HG03521 (cell line): Measurements from ENCODE around the gene RWDD1.

Experiments
- ATAC-seq: cut with Tn5 transposase; IDR thresholded peaks from one replicate; pipeline ENCODE4 v1.9.1; 2021; ENCODE audit warnings: mild to moderate bottlenecking, moderate library complexity; ENCODE audit not compliant: unreplicated experiment

The RWDD1 gene

DNA sequence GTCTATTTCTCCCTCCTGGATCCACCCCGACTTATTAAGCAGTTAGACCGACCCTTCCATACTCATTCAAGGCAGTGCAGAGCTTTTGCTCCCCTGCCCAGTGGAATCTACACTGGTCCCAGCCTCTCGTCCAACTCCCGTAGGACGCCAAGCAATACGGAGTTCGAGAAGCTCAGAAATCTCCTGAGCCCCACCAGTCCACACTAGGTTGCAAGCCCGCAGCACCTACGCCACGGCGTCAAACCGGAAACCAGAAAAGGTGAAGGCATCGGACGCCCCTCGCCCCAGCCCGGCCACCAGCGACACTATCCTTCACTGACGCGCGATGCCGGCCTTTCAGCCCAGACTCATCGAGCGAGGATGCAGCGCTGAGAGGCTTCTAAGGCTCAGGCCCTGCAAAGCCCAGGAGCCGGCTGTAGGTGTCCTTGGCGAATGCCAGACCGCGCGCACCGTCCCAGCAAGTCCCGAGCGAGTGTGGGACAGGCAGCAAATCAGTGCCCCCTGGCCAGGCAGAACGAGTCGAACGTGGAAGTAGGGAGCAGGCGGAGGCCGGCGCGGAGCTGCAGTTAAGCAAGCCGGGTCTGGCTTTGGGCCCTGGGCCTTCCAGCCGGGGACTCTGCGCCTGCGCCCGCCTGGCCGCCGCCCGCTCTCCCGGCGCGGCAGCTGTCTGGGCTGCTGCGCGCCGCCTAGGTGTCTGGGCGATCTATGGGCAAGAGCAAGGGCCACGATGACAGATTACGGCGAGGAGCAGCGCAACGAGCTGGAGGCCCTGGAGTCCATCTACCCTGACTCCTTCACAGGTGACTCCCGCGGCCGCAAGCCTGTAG is at the start of gene RWDD1:
Gene RWDD1, plus strand, starts transcription at position 649 of the 827 bp plus-strand sequence. Its CDS starts 79 bp downstream, at position 728.
- ATAC-seq, result peak; percentile 95

DNA sequence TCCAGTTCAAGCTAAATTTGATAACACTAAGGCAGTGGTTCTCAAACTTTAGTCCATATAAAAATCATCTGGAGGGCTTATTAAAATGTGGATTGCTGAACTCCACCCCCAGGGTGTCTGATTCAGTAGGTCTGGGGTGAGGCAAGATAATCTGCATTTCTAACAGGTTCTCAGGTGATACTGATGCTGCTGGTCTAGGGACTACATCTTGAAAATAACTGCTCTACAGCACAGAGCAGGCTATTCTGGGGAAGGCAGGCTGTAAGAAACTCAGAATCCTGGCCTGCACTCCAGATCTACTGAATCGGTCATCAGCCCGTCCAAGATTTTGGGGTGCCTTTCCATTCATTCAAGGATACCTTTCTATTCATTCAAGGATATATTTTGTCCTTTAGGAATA is 48.4 kb upstream of the RWDD1 start:
- no peak for ATAC-seq

DNA sequence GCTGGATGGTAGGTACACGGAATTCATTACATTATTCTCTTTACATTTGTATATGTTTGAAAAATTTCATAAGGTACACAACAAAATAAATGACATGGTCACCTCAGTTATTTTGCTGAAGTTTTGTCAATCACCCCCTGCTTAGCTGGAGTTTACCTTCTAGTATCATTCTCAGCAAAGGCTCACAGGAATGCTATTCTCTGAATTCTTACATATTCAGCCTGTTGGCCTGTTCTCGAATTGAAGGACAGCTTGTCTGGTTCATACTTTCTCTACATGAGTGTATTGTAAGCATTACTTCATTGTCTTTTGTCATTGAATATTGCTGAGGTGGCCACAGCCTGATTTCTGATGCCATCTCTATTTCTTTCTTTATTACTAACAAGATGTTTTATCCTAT is 47.1 kb upstream of the RWDD1 start:
- no peak for ATAC-seq

- ATAC-seq, result no peak
Observed at GRCh38 chr6:116528133-116528532, 43.2 kb upstream of the RWDD1 start.

- no peak for ATAC-seq
Observed at GRCh38 chr6:116528780-116529179, 42.5 kb upstream of the RWDD1 start.

GRCh38 chr6:116529466-116530290 is 41.6 kb upstream of the RWDD1 start:
- ATAC-seq, result no peak

DNA sequence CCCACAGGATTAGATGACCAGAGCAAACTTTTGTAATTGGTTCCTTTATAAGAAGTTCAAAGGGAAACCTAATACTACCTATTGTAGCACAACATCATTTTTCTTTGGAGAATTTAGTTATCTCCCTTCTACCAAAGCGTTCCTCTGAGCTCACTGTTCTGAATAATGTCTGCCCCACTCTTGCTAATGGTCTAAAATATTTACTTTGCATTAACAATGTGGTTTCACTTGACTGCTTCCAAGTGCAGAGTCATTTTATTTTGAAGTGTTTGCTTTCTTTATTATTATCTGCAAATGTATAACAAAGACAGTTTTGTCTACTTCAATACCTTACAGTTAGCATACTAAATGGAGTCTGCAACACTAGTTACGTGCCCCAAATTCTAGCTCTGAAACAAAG is 40.9 kb upstream of the RWDD1 start:
- no peak for ATAC-seq

DNA sequence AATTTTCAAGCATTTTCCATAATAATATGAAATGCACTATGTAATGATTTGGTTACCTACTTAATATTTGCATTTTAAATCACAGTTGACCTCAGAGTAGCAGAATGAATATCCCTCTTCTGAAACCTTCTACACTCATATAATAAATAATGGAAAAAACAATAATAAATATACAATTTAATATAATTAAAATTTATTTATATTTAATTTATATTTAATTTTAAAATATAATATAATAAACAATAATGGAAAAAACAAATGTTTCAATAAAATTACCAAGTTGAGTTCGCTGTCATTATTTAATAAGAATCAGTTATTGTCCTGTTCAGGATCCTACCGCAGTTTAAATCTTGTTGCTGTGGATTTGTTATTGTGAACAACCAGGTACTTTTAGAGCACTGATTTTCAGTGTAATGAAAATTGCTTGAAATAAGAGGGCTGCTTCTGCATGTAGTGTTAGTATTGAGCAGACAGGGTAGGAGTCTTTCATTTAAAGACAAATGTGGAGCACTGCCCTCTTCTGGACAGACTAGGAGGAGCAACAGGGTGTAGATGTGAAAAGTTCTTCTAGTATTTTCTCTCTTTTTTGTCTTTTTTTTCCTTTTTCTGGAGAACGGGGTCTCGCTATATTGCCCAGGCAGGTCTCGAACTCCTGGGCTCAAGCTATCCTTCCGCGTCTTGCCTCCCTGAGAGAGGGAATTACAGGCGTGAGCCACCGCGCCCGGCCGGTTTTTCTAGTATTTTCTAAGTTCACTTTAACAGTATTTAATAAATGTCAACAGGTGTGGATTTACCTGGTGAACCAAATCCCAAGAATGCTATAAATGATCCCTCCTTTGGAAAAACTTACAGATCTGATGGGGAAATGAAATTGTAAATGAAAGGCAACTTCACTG is 39.4 kb upstream of the RWDD1 start:
- peak; percentile 77 for ATAC-seq

- ATAC-seq, result no peak
Observed at GRCh38 chr6:116533233-116533957, 37.9 kb upstream of the RWDD1 start.

GRCh38 chr6:116535109-116535508 is 36.2 kb upstream of the RWDD1 start:
- no peak for ATAC-seq

GRCh38 chr6:116536216-116536621 is 35.1 kb upstream of the RWDD1 start:
- no peak for ATAC-seq

DNA sequence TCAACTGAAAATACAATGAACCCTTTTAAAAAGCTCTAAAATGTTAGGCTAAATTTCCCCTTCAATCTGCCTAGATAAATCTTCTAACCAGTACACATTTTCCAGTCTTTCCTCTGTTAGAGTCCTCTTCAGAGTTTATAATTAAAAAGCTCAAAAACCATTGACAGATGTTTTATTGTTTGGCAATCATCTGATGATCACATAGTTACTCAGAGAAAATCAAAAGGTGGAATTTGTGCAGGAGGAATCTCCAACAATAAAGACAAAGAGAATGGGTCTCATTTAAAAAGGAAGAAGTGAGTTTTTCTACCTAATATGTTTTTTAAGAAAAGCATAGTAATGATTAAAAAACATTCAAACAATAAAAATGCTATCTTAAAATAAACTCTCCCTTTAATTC is 28.9 kb upstream of the RWDD1 start:
- no peak for ATAC-seq

GRCh38 chr6:116543149-116543548 is 28.2 kb upstream of the RWDD1 start:
- ATAC-seq, result no peak

- ATAC-seq, result no peak
Observed at GRCh38 chr6:116545651-116546050, 25.7 kb upstream of the RWDD1 start, which contains the start of gene TRAPPC3L. Gene TRAPPC3L (minus strand): TSS chr6:116545684. CDS start chr6:116545514, 170 bp downstream.

DNA sequence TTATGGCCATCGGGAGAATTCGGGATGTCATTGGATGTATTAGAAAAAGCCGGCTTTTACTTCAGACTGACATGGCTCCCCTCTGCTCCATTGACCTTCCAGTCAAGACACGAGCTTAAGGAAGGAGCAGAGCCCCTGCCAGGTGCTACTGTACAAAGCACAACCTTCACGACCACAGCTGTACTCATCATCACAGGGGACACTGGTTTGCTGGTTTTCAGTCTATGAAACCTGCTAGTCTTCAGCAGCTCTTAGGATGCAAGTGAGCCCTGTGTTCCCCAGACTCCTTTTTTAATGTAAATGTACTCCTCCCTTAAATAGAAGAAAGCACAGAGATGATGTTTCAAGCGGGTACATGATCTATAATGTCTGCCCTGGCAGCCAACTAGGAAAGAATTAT is 23.9 kb upstream of the RWDD1 start:
- no peak for ATAC-seq

DNA sequence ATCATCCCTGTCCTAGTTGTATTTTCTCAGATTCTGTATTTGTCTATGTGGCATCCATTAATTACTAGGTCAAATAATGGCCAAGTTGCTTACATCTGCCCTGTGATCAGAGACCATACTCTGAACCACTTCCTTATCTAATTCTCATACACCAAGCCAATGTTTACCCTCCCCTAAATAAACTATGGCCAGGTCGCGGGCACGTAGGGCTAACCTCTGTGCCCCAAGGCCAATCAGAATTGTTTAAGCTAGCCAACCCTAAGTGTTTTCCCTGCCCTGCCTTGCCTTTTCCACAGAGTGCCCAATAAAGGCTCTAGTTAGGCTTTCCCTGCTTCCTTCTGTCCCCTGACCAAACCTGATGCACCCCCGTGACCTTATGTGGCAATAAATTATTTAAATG is 20.5 kb upstream of the RWDD1 start:
- no peak for ATAC-seq

DNA sequence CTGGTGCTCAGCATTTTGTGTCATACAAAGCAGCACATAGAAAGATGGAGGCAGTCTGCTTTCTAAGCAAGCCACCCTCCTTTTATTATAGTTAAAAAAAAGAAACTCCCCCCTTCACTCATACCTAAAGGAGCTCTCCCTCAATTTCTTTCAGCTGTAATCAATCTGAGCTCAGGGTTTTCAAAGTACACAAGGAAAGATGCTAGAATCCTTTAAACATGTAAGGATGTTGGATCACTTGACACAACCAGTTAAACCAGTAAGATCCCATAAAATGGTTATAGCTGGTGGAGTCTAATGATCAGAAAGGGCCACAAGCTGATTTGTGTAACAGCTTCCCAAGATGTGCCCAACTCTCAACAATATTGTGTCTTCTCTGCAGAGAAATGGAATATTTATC is 17.9 kb upstream of the RWDD1 start, which contains the start of gene CALHM4:
Gene CALHM4, plus strand, starts transcription at position 301 of the 400 bp plus-strand sequence. Its CDS starts 43 bp downstream, at position 344.
- ATAC-seq, result no peak

GRCh38 chr6:116556065-116556464 is 15.2 kb upstream of the RWDD1 start:
- ATAC-seq, result no peak

DNA sequence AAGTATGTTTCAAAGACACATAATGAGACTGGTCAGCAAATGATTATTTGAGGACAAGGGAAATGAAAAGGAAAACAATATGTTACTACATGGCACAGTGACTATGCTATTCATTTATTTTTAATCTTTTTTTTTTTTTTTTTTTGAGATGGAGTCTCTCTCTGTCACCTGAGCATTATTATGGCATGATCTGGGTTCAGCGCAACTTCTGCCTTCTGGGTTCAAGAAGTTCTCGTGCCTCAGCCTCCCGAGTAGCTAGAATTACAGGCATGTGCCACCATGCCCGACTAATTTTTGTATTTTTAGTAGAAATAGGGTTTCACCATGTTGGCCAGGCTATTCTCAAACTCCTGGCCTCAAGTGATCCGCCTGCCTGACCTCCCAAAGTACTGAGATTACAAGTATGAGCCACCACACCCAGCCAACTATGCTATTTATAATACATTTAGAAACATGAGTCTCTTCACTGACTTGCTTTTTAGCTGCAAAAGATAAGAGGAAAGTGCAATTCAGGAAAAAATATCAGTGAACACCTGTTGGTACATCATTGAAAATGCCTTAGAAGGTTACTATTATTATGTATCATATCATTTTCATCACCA is 14.4 kb upstream of the RWDD1 start:
- no peak for ATAC-seq

GRCh38 chr6:116557893-116558292 is 13.4 kb upstream of the RWDD1 start:
- no peak for ATAC-seq
